ENCODE measurements around the gene PSMB5. TPM values are rescaled to one million over a fixed set of nuclear protein-coding genes. Genes with fewer than 3 reads are reported as not detected.

PSMB5 gene
- total and polyA plus RNA-seq, 8 donors = 29.6 to 62.9 (median 45.9) TPM

GRCh38 chr14:23070262-23071129 is 35.8 kb upstream of the PSMB5 start:
- WGBS, 2 donors = 9 to 12% methylated on average over 10 of the region's 10 CpGs
- Histone ChIP-seq H3K27me3 (no peaks in the 10 kb centered on the region), H3K27ac (peak overlapping the region in 3 of 4 donors; percentile 35 to 75 (median 69)), H3K4me1 (peaks cover 16 to 23% (median 19%) of the 10 kb centered on the region in 3 donors), H3K36me3 (peaks cover 3 to 42% (median 14%) of the 10 kb centered on the region in 3 donors), H3K9me3 (no peaks in the 10 kb centered on the region), H3K4me3 (peak overlapping the region in 3 of 4 donors; percentile 32 to 63 (median 38))
- intact Hi-C loops (cut with DNase I) = no loop called here
- DNase-seq = peak in 1 of 6 donors; percentile 11
- no peak for TF ChIP-seq CTCF (IDR thresholded peaks at IDR 0.05)
- FAIRE-seq = no peak
- no peak for ATAC-seq

GRCh38 chr14:23069413-23069806 is 34.7 kb upstream of the PSMB5 start:
- DNase-seq = no peak

GRCh38 chr14:23068789-23069412 is 34.2 kb upstream of the PSMB5 start:
- H3K9me3 ChIP-seq = no peaks in the 10 kb centered on the region
- H3K4me1 ChIP-seq = peaks cover 16 to 23% (median 19%) of the 10 kb centered on the region in 3 donors
- no peak overlapping the region for H3K4me3 ChIP-seq
- ATAC-seq = peak; percentile 72 to 87 (median 81)
- DNase-seq = peak in 4 of 6 donors; percentile 75 to 90 (median 78)
- TF ChIP-seq CTCF (IDR thresholded peaks at IDR 0.05) = peak; percentile 94 to 98 (median 96)
- intact Hi-C loops (cut with DNase I) = loop anchor here in 1 of 3 donors (5.0 kb wide), 1 partner anchor 43 kb away; no protein-coding TSS in a partner anchor
- 27 to 28% methylated on average over 8 of the region's 8 CpGs for WGBS, 2 donors
- no peak overlapping the region for H3K27ac ChIP-seq
- H3K27me3 ChIP-seq = no peaks in the 10 kb centered on the region
- FAIRE-seq = no peak
- H3K36me3 ChIP-seq = peaks cover 3 to 46% (median 23%) of the 10 kb centered on the region in 3 donors

More at GRCh38 chr14:23069413-23069806, 34.7 kb upstream of the PSMB5 start:
- peaks cover 3 to 44% (median 19%) of the 10 kb centered on the region in 3 donors for H3K36me3 ChIP-seq
- no peak for TF ChIP-seq CTCF (IDR thresholded peaks at IDR 0.05)
- H3K4me3 ChIP-seq = no peak overlapping the region
- FAIRE-seq (no peak), ATAC-seq (no peak)
- H3K4me1 ChIP-seq = peaks cover 16 to 23% (median 19%) of the 10 kb centered on the region in 3 donors
- WGBS, 2 donors = 85 to 87% methylated on average over 4 of the region's 4 CpGs
- H3K27ac ChIP-seq = no peak overlapping the region
- H3K27me3 ChIP-seq = no peaks in the 10 kb centered on the region
- no peaks in the 10 kb centered on the region for H3K9me3 ChIP-seq
- intact Hi-C loops (cut with DNase I) = loop anchor here in 1 of 3 donors (5.0 kb wide), 1 partner anchor 43 kb away; no protein-coding TSS in a partner anchor

GRCh38 chr14:23067847-23068788 is 33.4 kb upstream of the PSMB5 start:
- intact Hi-C loops (cut with DNase I) = loop anchor here in 1 of 3 donors (5.0 kb wide), 1 partner anchor 44 kb away; no protein-coding TSS in a partner anchor
- ATAC-seq = no peak
- 70 to 72% methylated on average over 14 of the region's 14 CpGs for WGBS, 2 donors
- H3K9me3 ChIP-seq = no peaks in the 10 kb centered on the region
- no peak for TF ChIP-seq CTCF (IDR thresholded peaks at IDR 0.05)
- no peak for FAIRE-seq
- H3K36me3 ChIP-seq = peaks cover 4 to 53% (median 30%) of the 10 kb centered on the region in 3 donors
- peak in 1 of 6 donors; percentile 30 for DNase-seq
- no peaks in the 10 kb centered on the region for H3K27me3 ChIP-seq
- H3K27ac ChIP-seq = no peak overlapping the region
- peaks cover 15 to 23% (median 19%) of the 10 kb centered on the region in 3 donors for H3K4me1 ChIP-seq
- no peak overlapping the region for H3K4me3 ChIP-seq

Measured in pancreas (tissue), 10 donors.